ENCODE data around the gene DGKB. TPM values are rescaled to one million over a fixed set of nuclear protein-coding genes. Genes with fewer than 3 reads are reported as not detected.

DGKB gene
- total and polyA plus RNA-seq, 7 experiments from 2014 or later, result not detected

GRCh38 chr7:14924398-14924797, 21.8 kb upstream of the DGKB start:
- H3K27me3 ChIP-seq (ENCODE audit: control insufficient read depth in 2 of 2, insufficient read depth in 2 of 2, low read length in 2 of 2), result no peaks in the 10 kb centered on the region
- CTCF ChIA-PET, result no interaction called here
- H3K9me3 Mint-ChIP-seq, result peaks cover 0 to 19% (median 2%) of the 10 kb centered on the region in 11 donors
- ATAC-seq, result no peak
- no peak overlapping the region for H3K4me3 ChIP-seq (ENCODE audit: low read length)
- H3K4me3 Mint-ChIP-seq, result no peak overlapping the region
- no peaks in the 10 kb centered on the region for H3K36me3 ChIP-seq (ENCODE audit: control insufficient read depth in 2 of 3, insufficient read depth in 3 of 3, low read length in 3 of 3)
- no peaks in the 10 kb centered on the region for H3K9me3 ChIP-seq (ENCODE audit: control insufficient read depth in 2 of 3, low read length in 3 of 3)
- no peak overlapping the region for H3K27ac Mint-ChIP-seq
- DNase-seq, result no peak
- H3K36me3 Mint-ChIP-seq, result no peaks in the 10 kb centered on the region
- no peaks in the 10 kb centered on the region for H3K4me1 Mint-ChIP-seq
- no peaks in the 10 kb centered on the region for H3K4me1 ChIP-seq (ENCODE audit: control insufficient read depth in 2 of 2, insufficient read depth in 2 of 2, low read length in 2 of 2)
- intact Hi-C loops (cut with micrococcal nuclease), result no loop called here
- no peaks in the 10 kb centered on the region for H3K27me3 Mint-ChIP-seq
- POLR2A ChIA-PET, result no interaction called here
- H3K27ac ChIP-seq (ENCODE audit: low read depth, low read length), result no peak overlapping the region

- ATAC-seq (no peak), DNase-seq (no peak)
- H3K36me3 Mint-ChIP-seq, result no peaks in the 10 kb centered on the region
- no peaks in the 10 kb centered on the region for H3K27me3 Mint-ChIP-seq
- no peak overlapping the region for H3K4me3 Mint-ChIP-seq
- POLR2A ChIA-PET, result no interaction called here
- H3K4me3 ChIP-seq (ENCODE audit: low read length), result no peak overlapping the region
- H3K9me3 Mint-ChIP-seq, result peaks cover 2 to 27% (median 4%) of the 10 kb centered on the region in 11 donors
- intact Hi-C loops (cut with micrococcal nuclease), result no loop called here
- no peaks in the 10 kb centered on the region for H3K4me1 Mint-ChIP-seq
- H3K4me1 ChIP-seq (ENCODE audit: control insufficient read depth in 2 of 2, insufficient read depth in 2 of 2, low read length in 2 of 2), result no peaks in the 10 kb centered on the region
- no peaks in the 10 kb centered on the region for H3K36me3 ChIP-seq (ENCODE audit: control insufficient read depth in 2 of 3, insufficient read depth in 3 of 3, low read length in 3 of 3)
- no peaks in the 10 kb centered on the region for H3K9me3 ChIP-seq (ENCODE audit: control insufficient read depth in 2 of 3, low read length in 3 of 3)
- no peak overlapping the region for H3K27ac ChIP-seq (ENCODE audit: low read depth, low read length)
- CTCF ChIA-PET, result no interaction called here
- no peak overlapping the region for H3K27ac Mint-ChIP-seq
- H3K27me3 ChIP-seq (ENCODE audit: control insufficient read depth in 2 of 2, insufficient read depth in 2 of 2, low read length in 2 of 2), result no peaks in the 10 kb centered on the region
These were observed 8.5 kb upstream of the DGKB start for GRCh38 chr7:14911077-14911476.

GRCh38 chr7:14908697-14909096, 6.1 kb upstream of the DGKB start:
- H3K4me3 ChIP-seq (ENCODE audit: low read length), result no peak overlapping the region
- POLR2A ChIA-PET, result no interaction called here
- DNase-seq (no peak), ATAC-seq (no peak)
- Mint-ChIP-seq H3K4me1 (no peaks in the 10 kb centered on the region), H3K4me3 (no peak overlapping the region), H3K27ac (no peak overlapping the region), H3K9me3 (peaks cover 0 to 9% (median 3%) of the 10 kb centered on the region in 11 donors), H3K27me3 (no peaks in the 10 kb centered on the region), H3K36me3 (no peaks in the 10 kb centered on the region)
- no peaks in the 10 kb centered on the region for H3K9me3 ChIP-seq (ENCODE audit: control insufficient read depth in 2 of 3, low read length in 3 of 3)
- H3K4me1 ChIP-seq (ENCODE audit: control insufficient read depth in 2 of 2, insufficient read depth in 2 of 2, low read length in 2 of 2), result no peaks in the 10 kb centered on the region
- no peak overlapping the region for H3K27ac ChIP-seq (ENCODE audit: low read depth, low read length)
- CTCF ChIA-PET, result interaction anchor here (0.6 to 0.7 kb wide), 2 partner anchors 107 to 1105 kb away, joined by 3 read pairs; no protein-coding TSS in a partner anchor
- no peaks in the 10 kb centered on the region for H3K36me3 ChIP-seq (ENCODE audit: control insufficient read depth in 2 of 3, insufficient read depth in 3 of 3, low read length in 3 of 3)
- H3K27me3 ChIP-seq (ENCODE audit: control insufficient read depth in 2 of 2, insufficient read depth in 2 of 2, low read length in 2 of 2), result no peaks in the 10 kb centered on the region
- intact Hi-C loops (cut with micrococcal nuclease), result no loop called here

- no peak overlapping the region for H3K27ac ChIP-seq (ENCODE audit: low read depth, low read length)
- CTCF ChIA-PET, result no interaction called here
- Mint-ChIP-seq H3K4me3 (no peak overlapping the region), H3K9me3 (peaks cover 0 to 5% (median 0%) of the 10 kb centered on the region in 11 donors), H3K27ac (no peak overlapping the region), H3K27me3 (peaks cover 0 to 2% (median 0%) of the 10 kb centered on the region in 5 donors), H3K4me1 (no peaks in the 10 kb centered on the region), H3K36me3 (no peaks in the 10 kb centered on the region)
- POLR2A ChIA-PET, result no interaction called here
- H3K4me3 ChIP-seq (ENCODE audit: low read length), result no peak overlapping the region
- intact Hi-C loops (cut with micrococcal nuclease), result no loop called here
- no peaks in the 10 kb centered on the region for H3K9me3 ChIP-seq (ENCODE audit: control insufficient read depth in 2 of 3, low read length in 3 of 3)
- H3K4me1 ChIP-seq (ENCODE audit: control insufficient read depth in 2 of 2, insufficient read depth in 2 of 2, low read length in 2 of 2), result no peaks in the 10 kb centered on the region
- DNase-seq, result no peak
- no peak for ATAC-seq
- no peaks in the 10 kb centered on the region for H3K36me3 ChIP-seq (ENCODE audit: control insufficient read depth in 2 of 3, insufficient read depth in 3 of 3, low read length in 3 of 3)
- no peaks in the 10 kb centered on the region for H3K27me3 ChIP-seq (ENCODE audit: control insufficient read depth in 2 of 2, insufficient read depth in 2 of 2, low read length in 2 of 2)
These were observed 3.2 kb upstream of the DGKB start for GRCh38 chr7:14905764-14906163.

GRCh38 chr7:14900051-14900450, 2.5 kb downstream of the DGKB start:
- Mint-ChIP-seq H3K9me3 (peaks cover 0 to 8% (median 0%) of the 10 kb centered on the region in 11 donors), H3K36me3 (no peaks in the 10 kb centered on the region), H3K27me3 (peaks cover 0 to 2% (median 0%) of the 10 kb centered on the region in 5 donors), H3K4me1 (no peaks in the 10 kb centered on the region), H3K4me3 (no peak overlapping the region), H3K27ac (no peak overlapping the region)
- ATAC-seq (no peak), DNase-seq (no peak)
- ChIA-PET POLR2A (no interaction called here), CTCF (no interaction called here)
- H3K9me3 ChIP-seq (ENCODE audit: control insufficient read depth in 2 of 3, low read length in 3 of 3), result no peaks in the 10 kb centered on the region
- no peaks in the 10 kb centered on the region for H3K27me3 ChIP-seq (ENCODE audit: control insufficient read depth in 2 of 2, insufficient read depth in 2 of 2, low read length in 2 of 2)
- no peak overlapping the region for H3K27ac ChIP-seq (ENCODE audit: low read depth, low read length)
- intact Hi-C loops (cut with micrococcal nuclease), result no loop called here
- no peaks in the 10 kb centered on the region for H3K4me1 ChIP-seq (ENCODE audit: control insufficient read depth in 2 of 2, insufficient read depth in 2 of 2, low read length in 2 of 2)
- no peaks in the 10 kb centered on the region for H3K36me3 ChIP-seq (ENCODE audit: control insufficient read depth in 2 of 3, insufficient read depth in 3 of 3, low read length in 3 of 3)
- no peak overlapping the region for H3K4me3 ChIP-seq (ENCODE audit: low read length)

DNA sequence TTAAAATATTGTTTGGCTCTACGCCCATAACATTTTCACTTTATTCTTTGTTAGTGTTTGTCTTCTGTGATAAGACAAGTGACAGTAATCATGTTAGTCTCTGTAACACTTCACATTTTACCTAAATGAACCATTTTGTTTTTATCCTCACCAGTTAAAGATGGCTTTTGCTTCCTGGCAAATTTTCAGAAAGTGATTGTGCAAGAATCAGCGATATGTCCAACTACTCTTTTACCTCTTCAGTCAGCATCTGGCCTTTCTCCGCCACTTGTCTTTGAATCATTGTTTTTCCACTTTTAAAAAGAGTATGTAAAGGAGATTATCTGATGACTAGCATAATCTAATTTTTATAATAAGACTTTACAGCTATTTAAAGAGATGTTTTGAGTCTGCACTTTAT, 3.5 kb downstream of the DGKB start:
- no peaks in the 10 kb centered on the region for H3K27me3 ChIP-seq (ENCODE audit: control insufficient read depth in 2 of 2, insufficient read depth in 2 of 2, low read length in 2 of 2)
- H3K4me1 ChIP-seq (ENCODE audit: control insufficient read depth in 2 of 2, insufficient read depth in 2 of 2, low read length in 2 of 2), result no peaks in the 10 kb centered on the region
- ATAC-seq, result no peak
- H3K9me3 Mint-ChIP-seq, result peaks cover 0 to 8% (median 0%) of the 10 kb centered on the region in 11 donors
- H3K9me3 ChIP-seq (ENCODE audit: control insufficient read depth in 2 of 3, low read length in 3 of 3), result no peaks in the 10 kb centered on the region
- no peaks in the 10 kb centered on the region for H3K36me3 Mint-ChIP-seq
- H3K4me3 ChIP-seq (ENCODE audit: low read length), result no peak overlapping the region
- H3K27me3 Mint-ChIP-seq, result peaks cover 0 to 2% (median 0%) of the 10 kb centered on the region in 5 donors
- POLR2A ChIA-PET, result no interaction called here
- no peaks in the 10 kb centered on the region for H3K4me1 Mint-ChIP-seq
- intact Hi-C loops (cut with micrococcal nuclease), result no loop called here
- no peak overlapping the region for H3K27ac ChIP-seq (ENCODE audit: low read depth, low read length)
- no peak overlapping the region for H3K4me3 Mint-ChIP-seq
- no peak overlapping the region for H3K27ac Mint-ChIP-seq
- CTCF ChIA-PET, result no interaction called here
- no peak for DNase-seq
- no peaks in the 10 kb centered on the region for H3K36me3 ChIP-seq (ENCODE audit: control insufficient read depth in 2 of 3, insufficient read depth in 3 of 3, low read length in 3 of 3)

DNA sequence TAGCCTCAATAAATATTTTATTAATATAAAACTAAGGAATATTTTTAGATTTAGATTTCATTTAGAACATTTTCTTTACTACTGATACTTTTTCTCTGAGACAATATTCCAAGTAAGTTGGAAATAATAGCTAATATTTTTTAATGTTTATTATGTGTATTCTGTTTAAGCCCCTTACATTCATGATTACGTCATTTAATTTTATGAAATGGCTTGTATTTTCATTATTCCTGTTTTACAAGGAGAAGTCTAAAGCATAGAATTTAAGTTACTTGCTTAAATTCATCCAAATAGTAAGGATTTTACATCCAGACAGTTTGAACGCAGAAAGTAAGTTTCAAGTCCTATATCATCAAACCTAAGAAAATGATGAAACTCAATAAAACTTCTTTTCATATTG, 6.1 kb downstream of the DGKB start:
- CTCF ChIA-PET, result no interaction called here

More for the DNA sequence above, 6.1 kb downstream of the DGKB start:
- no peak for DNase-seq
- Histone ChIP-seq H3K4me3 (ENCODE audit: low read length) (no peak overlapping the region), H3K27me3 (ENCODE audit: control insufficient read depth in 2 of 2, insufficient read depth in 2 of 2, low read length in 2 of 2) (no peaks in the 10 kb centered on the region), H3K27ac (ENCODE audit: low read depth, low read length) (no peak overlapping the region), H3K36me3 (ENCODE audit: control insufficient read depth in 2 of 3, insufficient read depth in 3 of 3, low read length in 3 of 3) (no peaks in the 10 kb centered on the region), H3K4me1 (ENCODE audit: control insufficient read depth in 2 of 2, insufficient read depth in 2 of 2, low read length in 2 of 2) (no peaks in the 10 kb centered on the region), H3K9me3 (ENCODE audit: control insufficient read depth in 2 of 3, low read length in 3 of 3) (no peaks in the 10 kb centered on the region)
- H3K36me3 Mint-ChIP-seq, result no peaks in the 10 kb centered on the region
- intact Hi-C loops (cut with micrococcal nuclease), result no loop called here
- ATAC-seq, result no peak
- no peak overlapping the region for H3K4me3 Mint-ChIP-seq
- peaks cover 0 to 14% (median 1%) of the 10 kb centered on the region in 11 donors for H3K9me3 Mint-ChIP-seq
- no peaks in the 10 kb centered on the region for H3K4me1 Mint-ChIP-seq
- no peak overlapping the region for H3K27ac Mint-ChIP-seq
- H3K27me3 Mint-ChIP-seq, result no peaks in the 10 kb centered on the region
- POLR2A ChIA-PET, result no interaction called here

Measured in naive thymus-derived CD4-positive, alpha-beta T cell (primary cell).